ENCODE data around the gene ATP6AP1.

Gene ATP6AP1

GRCh38 chrX:154482786-154483185 is 54.3 kb downstream of the ATP6AP1 start:
- H3K27ac ChIP-seq: peak overlapping the region; percentile 35
- POLR2A ChIA-PET (ENCODE audit: low non-redundant PET): no interaction called here
- no peak for DNase-seq (ENCODE audit: low spot score)
- no peak for TF ChIP-seq CTCF (conservative IDR thresholded peaks at IDR 0.05; ENCODE audit: low read depth)
- CTCF ChIA-PET: no interaction called here

GRCh38 chrX:154483325-154483724 is 54.8 kb downstream of the ATP6AP1 start:
- POLR2A ChIA-PET (ENCODE audit: low non-redundant PET): no interaction called here
- no peak overlapping the region; the same call in 1 of the 2 replicates for H3K27ac ChIP-seq

GRCh38 chrX:154484255-154485149 is 56.0 kb downstream of the ATP6AP1 start:
- POLR2A ChIA-PET (ENCODE audit: low non-redundant PET): interaction anchor here (0.6 kb wide), 1 partner anchor 32 kb away, joined by 3 read pairs; the partner anchor contains the start of gene FAM3A
- no peak for TF ChIP-seq CTCF (conservative IDR thresholded peaks at IDR 0.05; ENCODE audit: low read depth)
- H3K27ac ChIP-seq: peak overlapping the region; percentile 84

More at GRCh38 chrX:154483325-154483724, 54.8 kb downstream of the ATP6AP1 start:
- no peak for TF ChIP-seq CTCF (conservative IDR thresholded peaks at IDR 0.05; ENCODE audit: low read depth)
- no peak for DNase-seq (ENCODE audit: low spot score)
- CTCF ChIA-PET: no interaction called here

GRCh38 chrX:154485150-154486051 is 56.9 kb downstream of the ATP6AP1 start:
- ChIA-PET CTCF (no interaction called here), POLR2A (ENCODE audit: low non-redundant PET) (interaction anchor here (0.6 kb wide), 2 partner anchors 31 to 50 kb away, joined by 3 to 5 read pairs; partner anchors contain the start of gene FAM3A)
- peak overlapping the region; percentile 84 for H3K27ac ChIP-seq
- no peak for DNase-seq (ENCODE audit: low spot score)
- TF ChIP-seq CTCF (conservative IDR thresholded peaks at IDR 0.05; ENCODE audit: low read depth): no peak

More at GRCh38 chrX:154484255-154485149, 56.0 kb downstream of the ATP6AP1 start:
- CTCF ChIA-PET: no interaction called here
- DNase-seq (ENCODE audit: low spot score): no peak

- no peak for TF ChIP-seq CTCF (conservative IDR thresholded peaks at IDR 0.05; ENCODE audit: low read depth)
- ChIA-PET POLR2A (ENCODE audit: low non-redundant PET) (interaction anchor here (0.6 kb wide), 1 partner anchor 51 kb away, joined by 5 read pairs; no protein-coding TSS in a partner anchor), CTCF (no interaction called here)
- peak overlapping the region; percentile 84 for H3K27ac ChIP-seq
- no peak for DNase-seq (ENCODE audit: low spot score)
These were observed 57.5 kb downstream of the ATP6AP1 start for GRCh38 chrX:154486052-154486395.
